Mammary epithelial cell (primary cell): ENCODE measurements around the gene GRAMD2A.

Experiments
- EZH2 ChIP-seq: IDR thresholded peaks from 2 replicates; pipeline ENCODE4 v1.6.1; 2012; ENCODE audit warnings: low read length, inconsistent platforms, borderline replicate concordance
- TF ChIP-seq, protein P1 (sequence below), 2 donors: IDR thresholded peaks in 1 of 2; conservative IDR thresholded peaks in 1 of 2; 2 replicates each; pipeline ENCODE4 v1.5.1; 2011 to 2012; ENCODE audit warnings: inconsistent platforms in 2 of 2, low read length in 2 of 2, mild to moderate bottlenecking in 2 of 2, control low read depth in 1 of 2, low read depth in 1 of 2; ENCODE audit not compliant: insufficient read depth in 1 of 2; ENCODE audit errors: extremely low read depth in 1 of 2

DNA sequence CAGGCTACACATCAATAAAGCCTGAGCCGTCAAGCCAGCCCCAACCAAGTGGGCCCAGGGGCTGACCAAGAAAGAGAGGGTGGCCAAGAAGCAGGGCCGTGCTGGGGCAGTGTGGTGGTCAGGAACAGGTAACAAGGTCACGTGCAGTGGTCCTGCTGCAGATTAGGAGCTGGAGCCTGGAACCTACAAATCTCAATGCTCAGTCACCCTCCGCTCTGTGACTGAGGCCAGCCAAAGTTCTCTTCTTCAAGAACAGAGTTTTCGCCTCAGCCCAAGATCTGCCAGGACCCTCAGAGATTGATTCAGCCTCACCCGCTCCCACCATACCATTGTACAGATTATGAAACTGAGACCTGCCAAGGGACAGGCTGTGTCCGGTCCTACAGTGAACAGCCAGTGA is 26.9 kb downstream of the GRAMD2A start:
- TF ChIP-seq, protein P1, sequence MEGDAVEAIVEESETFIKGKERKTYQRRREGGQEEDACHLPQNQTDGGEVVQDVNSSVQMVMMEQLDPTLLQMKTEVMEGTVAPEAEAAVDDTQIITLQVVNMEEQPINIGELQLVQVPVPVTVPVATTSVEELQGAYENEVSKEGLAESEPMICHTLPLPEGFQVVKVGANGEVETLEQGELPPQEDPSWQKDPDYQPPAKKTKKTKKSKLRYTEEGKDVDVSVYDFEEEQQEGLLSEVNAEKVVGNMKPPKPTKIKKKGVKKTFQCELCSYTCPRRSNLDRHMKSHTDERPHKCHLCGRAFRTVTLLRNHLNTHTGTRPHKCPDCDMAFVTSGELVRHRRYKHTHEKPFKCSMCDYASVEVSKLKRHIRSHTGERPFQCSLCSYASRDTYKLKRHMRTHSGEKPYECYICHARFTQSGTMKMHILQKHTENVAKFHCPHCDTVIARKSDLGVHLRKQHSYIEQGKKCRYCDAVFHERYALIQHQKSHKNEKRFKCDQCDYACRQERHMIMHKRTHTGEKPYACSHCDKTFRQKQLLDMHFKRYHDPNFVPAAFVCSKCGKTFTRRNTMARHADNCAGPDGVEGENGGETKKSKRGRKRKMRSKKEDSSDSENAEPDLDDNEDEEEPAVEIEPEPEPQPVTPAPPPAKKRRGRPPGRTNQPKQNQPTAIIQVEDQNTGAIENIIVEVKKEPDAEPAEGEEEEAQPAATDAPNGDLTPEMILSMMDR (conservative IDR thresholded peaks at IDR 0.05 in 1 of 2, IDR thresholded peaks at IDR 0.05 in 1 of 2; ENCODE audit: extremely low read depth in 1 of 2, insufficient read depth in 1 of 2, low read depth in 1 of 2, low read length in 2 of 2): no peak
- TF ChIP-seq EZH2: no peak
